ENCODE data around the gene ALPK1.
"Not testable (repeated sequence)": the region's sequence is repeated elsewhere in the genome, so short reads cannot be mapped to it uniquely, and the experiment has no call there.

The ALPK1 gene

DNA sequence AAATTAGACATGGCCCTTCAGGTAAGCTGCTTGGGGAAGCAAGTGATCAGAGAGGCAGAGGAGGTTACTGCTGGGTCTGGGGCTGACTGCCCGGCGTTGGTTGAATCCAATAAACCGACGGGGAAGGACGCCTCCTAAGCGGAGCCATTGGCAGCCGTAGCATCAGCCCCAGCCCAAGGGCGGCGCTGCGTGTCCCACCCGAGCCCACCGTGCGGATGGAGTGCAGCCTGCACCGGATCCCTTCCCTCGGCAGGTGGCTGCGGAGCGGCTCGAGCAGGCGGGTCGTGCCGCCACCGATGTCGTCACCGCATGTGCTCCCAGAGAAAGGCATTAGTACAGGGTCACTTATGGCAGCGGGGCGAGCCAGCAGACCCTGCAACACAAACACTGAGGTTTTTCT is 82.1 kb downstream of the ALPK1 start:
- no peak for DNase-seq

- no peak for DNase-seq
Observed at GRCh38 chr4:112381996-112382692, 85.0 kb downstream of the ALPK1 start.

DNA sequence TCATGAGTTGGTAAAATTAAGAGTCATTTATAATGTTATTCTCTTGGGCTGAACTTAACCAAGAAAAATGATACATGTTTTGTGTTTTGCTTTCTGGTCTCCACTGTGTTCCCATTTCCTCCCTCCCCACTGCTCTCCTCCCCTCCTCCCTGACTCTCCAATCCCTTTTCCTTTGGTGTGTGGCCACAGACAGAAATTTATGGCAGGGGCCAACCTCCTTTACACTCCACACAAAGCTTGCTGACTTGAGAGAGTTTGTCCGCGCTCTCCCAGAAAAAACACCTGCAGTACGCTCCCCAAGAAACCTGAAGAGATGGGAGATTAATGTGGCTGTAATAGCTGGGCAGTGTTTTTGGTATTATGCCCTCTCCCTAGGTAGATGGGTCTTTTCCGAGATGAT is 88.9 kb downstream of the ALPK1 start:
- DNase-seq = no peak

DNA sequence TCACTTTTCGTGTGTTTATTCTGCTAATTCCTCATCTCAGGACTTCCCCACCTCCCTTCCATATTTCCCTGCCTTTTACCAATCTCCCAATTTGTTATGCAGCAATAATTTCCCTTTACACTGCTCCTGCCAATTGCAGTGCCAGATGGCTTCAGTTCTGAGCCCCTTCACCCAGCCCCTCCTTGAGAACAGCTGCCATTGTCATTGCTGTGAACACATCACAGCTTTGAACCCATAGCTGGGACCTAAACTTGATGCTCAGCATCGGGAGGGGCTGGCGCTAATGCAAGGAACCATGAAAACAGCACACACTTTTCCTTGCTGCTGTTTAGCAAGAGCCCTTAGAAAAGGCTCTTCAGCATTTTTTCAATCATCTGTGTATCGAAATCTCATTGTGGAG is 104.9 kb downstream of the ALPK1 start:
- DNase-seq = no peak

- DNase-seq = no peak
Observed at GRCh38 chr4:112403101-112403945, 106.2 kb downstream of the ALPK1 start.

GRCh38 chr4:112410364-112410763 is 113.2 kb downstream of the ALPK1 start:
- DNase-seq = no peak

- no peak for DNase-seq
Observed at GRCh38 chr4:112410804-112411203, 113.6 kb downstream of the ALPK1 start.

GRCh38 chr4:112411781-112412550 is 114.8 kb downstream of the ALPK1 start:
- no peak for DNase-seq

DNA sequence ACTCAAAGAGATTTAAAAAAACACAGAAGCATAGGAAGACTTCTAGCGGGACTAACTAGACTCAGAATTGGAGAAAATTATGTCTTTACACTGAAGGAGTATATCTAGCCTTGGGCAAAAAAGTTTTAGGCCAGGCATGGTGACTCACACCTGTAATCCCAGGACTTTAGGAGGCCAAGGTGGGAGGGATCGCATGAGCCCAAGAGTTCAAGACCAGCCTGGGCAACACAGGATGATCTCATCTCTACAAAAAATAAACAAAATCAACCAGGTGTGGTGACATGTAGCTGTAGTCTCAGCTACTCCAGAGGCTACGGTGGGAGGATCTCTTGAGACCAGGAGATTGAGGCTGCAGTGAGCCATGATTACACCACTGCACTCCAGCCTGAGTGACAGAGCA is 119.3 kb downstream of the ALPK1 start:
- no peak for DNase-seq

DNA sequence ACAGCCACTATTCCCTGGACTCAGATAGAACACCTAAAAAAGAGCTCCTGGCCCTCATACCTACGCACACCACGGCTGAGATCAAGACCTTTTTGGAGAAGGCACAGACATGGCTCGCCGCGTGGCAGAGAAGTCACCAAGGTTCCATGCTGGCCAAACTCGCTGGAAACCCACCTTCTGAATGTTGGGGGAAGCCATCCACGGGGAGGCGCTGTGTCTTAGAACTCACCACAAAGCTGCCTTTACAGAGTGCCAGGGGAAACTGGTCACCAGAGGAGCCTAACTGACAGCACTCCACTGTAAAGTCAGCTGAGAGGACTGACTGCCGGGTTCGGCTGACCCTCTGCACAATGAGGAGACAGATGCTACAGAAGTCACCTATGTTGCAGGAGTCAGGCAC is 120.9 kb downstream of the ALPK1 start:
- no peak for DNase-seq

DNA sequence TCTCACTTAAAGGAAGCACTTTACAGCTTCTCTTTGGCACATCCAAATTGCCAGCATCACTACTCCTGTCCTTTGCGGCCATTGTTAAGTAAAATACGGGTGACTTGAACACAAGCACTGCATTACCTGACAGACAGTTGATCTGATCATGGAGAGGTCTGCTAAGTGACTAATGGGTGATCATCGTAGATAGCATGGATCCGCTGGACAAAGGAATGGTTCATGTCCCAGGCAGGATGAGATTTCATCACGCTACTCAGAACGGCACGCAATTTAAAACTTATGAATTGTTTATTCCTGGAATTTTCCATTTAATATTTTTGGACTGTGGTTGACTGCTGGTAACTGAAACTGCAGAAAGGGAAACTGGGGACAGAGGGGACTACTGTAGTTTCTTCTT is 124.7 kb downstream of the ALPK1 start:
- no peak for DNase-seq

- no peak for DNase-seq
Observed at GRCh38 chr4:112422644-112423043, 125.5 kb downstream of the ALPK1 start.

- no peak for DNase-seq
Observed at GRCh38 chr4:112423591-112423990, 126.4 kb downstream of the ALPK1 start.

GRCh38 chr4:112425823-112426222 is 128.7 kb downstream of the ALPK1 start:
- DNase-seq = no peak

DNA sequence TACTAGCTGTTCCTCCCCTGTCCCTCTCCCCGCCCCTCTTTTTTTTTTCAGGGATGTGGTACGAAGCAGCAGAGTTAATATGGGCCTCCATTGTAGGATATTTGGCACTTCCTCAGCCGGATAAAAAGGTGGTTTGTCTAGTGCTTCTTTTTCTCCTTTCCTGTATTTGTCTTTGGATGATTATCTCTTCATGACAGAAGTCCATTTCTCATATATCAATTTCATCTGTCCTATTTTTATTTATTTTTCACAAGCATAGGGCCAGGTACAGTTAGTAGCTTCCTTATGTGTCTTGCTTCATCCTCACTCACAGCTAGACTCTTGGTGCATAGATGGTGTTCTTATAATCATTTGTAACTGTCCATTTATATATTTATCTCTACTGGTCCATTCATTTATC is 129.2 kb downstream of the ALPK1 start:
- no peak for DNase-seq

GRCh38 chr4:112431158-112431557 is 134.0 kb downstream of the ALPK1 start:
- DNase-seq = no peak

- no peak for DNase-seq
Observed at GRCh38 chr4:112436987-112437386, 139.8 kb downstream of the ALPK1 start.

DNA sequence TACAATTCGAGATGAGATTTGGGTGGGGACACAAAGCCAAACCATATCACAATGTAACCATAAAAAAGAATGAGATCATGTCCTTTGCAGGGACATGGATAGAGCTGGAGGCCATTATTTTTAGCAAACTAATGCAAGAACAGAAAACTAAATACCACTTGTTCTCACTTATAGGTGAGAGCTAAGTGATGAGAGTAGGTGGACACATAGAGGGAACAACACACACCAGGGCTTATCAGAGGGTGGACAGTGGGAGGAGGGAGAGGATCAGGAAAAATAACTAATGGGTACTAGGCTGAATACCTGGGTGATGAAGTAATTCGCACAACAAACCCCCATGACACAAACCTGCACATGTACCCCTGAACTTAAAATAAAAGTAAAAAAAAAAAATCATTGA is 145.1 kb downstream of the ALPK1 start:
- not testable (repeated sequence) for DNase-seq

GRCh38 chr4:112448306-112449132 is 151.3 kb downstream of the ALPK1 start:
- DNase-seq = no peak

DNA sequence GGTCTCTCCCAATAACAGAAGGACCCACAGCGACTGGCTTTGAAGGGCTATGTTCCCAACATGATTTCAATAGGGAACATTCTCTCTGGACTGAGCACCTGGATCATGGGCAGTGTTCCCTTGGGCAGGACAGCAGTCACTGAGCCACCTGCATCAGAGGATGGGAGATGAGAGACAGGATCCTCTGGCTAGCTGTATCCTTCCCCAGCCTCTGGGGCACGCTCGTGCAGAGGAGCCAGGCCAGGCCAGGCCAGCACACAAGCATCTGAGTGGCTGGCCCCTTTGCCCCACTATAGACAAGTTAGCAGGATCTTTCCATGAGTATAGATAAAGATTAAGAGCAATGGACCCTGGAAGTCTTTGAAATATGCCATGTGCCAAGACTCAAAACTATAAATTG is 152.5 kb downstream of the ALPK1 start:
- DNase-seq = no peak

DNA sequence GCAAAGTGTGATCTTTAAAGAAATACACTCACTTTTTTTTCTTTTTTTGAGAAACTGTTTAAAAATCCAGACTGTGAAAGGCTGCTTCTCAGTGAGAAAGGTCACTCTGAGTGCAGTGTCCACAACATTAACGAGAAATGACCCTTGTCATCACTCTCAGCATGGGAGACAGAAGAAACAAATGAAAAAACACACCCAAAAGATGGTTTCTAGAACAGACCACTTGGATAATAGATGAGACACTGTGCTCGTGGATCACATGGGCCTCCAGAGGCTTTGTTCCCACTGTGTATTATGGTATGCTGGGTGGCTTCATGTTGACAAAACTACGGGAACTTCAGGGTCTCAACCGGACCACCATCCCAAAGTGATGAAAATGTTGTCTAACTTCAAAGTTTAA is 153.9 kb downstream of the ALPK1 start:
- no peak for DNase-seq

- no peak for DNase-seq
Observed at GRCh38 chr4:112451831-112452230, 154.7 kb downstream of the ALPK1 start.

GRCh38 chr4:112453321-112453720 is 156.2 kb downstream of the ALPK1 start:
- no peak for DNase-seq

Measured in stimulated activated naive CD4-positive, alpha-beta T cell (primary cell).